Measurements from ENCODE around the gene POLR1D.

POLR1D gene

DNA sequence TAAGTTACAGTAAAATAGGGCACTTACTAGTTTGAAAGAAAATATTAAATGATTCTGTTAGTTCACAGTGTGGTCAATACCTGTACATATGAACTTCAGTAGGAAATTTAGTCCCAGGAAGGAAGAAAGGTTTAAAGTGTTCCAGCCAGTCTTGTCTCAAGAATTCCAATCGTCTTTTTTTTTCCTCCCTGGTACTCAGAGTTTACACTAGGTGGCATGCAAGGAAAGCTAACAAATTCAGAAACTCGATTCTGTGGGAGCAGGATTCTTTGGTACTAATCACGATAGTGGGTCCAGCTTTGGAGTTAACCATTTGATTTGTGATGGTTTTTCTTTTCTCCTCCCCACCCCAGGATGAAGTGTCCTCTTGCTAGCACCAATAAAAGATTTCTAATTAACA lies 43.6 kb downstream of the POLR1D start:
- no peaks in the 10 kb centered on the region for H3K27me3 Mint-ChIP-seq (ENCODE audit: low read depth)
- peaks cover 2% of the 10 kb centered on the region for H3K4me1 Mint-ChIP-seq (ENCODE audit: low read depth)
- H3K9me3 Mint-ChIP-seq = no peaks in the 10 kb centered on the region
- H3K4me3 Mint-ChIP-seq = no peak overlapping the region
- no peak overlapping the region for H3K27ac Mint-ChIP-seq
- H3K36me3 Mint-ChIP-seq (ENCODE audit: low read depth) = peaks cover 13% of the 10 kb centered on the region

DNA sequence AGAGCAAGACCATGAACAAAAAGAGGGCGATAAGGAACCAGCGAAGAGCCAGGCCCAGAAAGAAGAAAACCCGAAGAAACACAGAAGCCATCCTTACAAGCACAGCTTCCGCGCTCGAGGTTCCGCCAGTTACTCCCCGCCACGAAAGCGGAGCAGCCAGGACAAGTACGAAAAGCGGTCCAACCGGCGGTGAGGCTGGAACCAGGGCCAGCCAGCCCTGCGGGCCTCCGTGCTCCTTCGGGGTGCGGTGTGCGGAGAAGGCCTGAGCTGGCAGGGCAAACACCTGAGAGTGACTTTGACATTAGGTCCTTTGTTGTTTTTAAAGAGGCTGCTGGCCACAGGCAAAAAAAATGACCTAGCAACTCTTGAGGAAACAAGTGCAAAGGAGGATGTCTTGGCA lies 44.1 kb downstream of the POLR1D start:
- H3K27me3 Mint-ChIP-seq (ENCODE audit: low read depth) = no peaks in the 10 kb centered on the region
- peaks cover 2% of the 10 kb centered on the region for H3K4me1 Mint-ChIP-seq (ENCODE audit: low read depth)
- H3K36me3 Mint-ChIP-seq (ENCODE audit: low read depth) = peaks cover 10% of the 10 kb centered on the region
- H3K9me3 Mint-ChIP-seq = no peaks in the 10 kb centered on the region
- H3K27ac Mint-ChIP-seq = no peak overlapping the region
- no peak overlapping the region for H3K4me3 Mint-ChIP-seq

DNA sequence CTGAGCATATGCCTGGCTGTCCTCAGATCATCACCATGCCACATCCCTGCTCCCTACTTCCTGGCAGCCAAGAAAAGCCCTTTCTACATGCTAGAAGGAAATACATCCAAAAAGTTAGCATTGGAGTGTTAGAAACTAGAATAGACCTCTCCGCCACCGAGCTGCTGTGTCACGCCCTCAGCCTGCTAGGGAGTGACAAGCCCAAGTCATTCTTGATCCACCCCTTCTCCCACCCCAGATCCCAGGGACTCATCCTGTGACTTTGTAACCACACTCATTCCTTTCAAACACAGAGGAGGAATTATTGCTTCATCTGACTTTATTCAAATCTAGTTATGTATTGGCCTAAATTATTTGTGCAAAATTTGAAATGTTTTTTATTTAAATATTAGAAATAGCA lies 45.3 kb downstream of the POLR1D start:
- peaks cover 10% of the 10 kb centered on the region for H3K36me3 Mint-ChIP-seq (ENCODE audit: low read depth)
- H3K9me3 Mint-ChIP-seq = no peaks in the 10 kb centered on the region
- no peaks in the 10 kb centered on the region for H3K27me3 Mint-ChIP-seq (ENCODE audit: low read depth)
- no peak overlapping the region for H3K4me3 Mint-ChIP-seq
- peaks cover 2% of the 10 kb centered on the region for H3K4me1 Mint-ChIP-seq (ENCODE audit: low read depth)
- no peak overlapping the region for H3K27ac Mint-ChIP-seq

DNA sequence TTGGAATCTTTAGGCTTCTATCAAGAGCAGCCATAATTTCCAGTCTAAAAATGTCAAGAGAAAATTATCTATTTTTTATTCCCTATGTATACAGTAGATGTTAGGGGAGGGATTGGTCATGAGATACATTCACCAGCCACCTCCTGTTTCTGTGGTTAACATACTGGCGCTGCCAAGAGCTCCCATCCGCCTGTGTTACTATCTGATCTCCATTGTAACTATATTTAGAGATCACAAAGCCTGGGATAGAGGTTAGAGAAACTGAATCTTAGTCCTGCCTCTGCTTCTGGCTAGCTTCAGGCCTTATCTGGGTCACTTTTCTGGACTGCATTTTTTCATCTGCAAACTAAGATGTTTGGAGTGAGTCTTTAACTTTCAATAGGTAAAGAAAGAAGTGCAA lies 46.3 kb downstream of the POLR1D start:
- H3K4me1 Mint-ChIP-seq (ENCODE audit: low read depth) = peaks cover 2% of the 10 kb centered on the region
- H3K27ac Mint-ChIP-seq = no peak overlapping the region
- no peaks in the 10 kb centered on the region for H3K9me3 Mint-ChIP-seq
- no peak overlapping the region for H3K4me3 Mint-ChIP-seq
- H3K36me3 Mint-ChIP-seq (ENCODE audit: low read depth) = peaks cover 10% of the 10 kb centered on the region
- no peaks in the 10 kb centered on the region for H3K27me3 Mint-ChIP-seq (ENCODE audit: low read depth)

DNA sequence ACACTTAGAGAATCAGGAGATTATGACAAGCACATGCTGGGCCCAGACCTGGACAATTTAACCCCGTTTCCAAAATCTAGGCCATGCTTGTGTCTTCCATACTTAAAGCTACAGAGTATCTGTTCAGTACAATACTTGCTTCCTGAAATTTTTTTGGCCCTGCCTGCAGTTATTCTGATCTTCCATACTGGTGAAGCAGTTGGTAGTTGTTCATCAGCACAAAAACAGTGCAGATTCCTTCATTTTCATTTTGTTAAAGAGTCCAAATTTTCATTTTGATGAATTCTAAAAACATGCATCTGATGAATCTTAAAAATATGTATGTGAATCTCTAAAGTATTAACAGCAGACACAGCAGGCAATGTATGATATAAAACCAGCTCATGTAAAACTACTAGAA lies 49.2 kb downstream of the POLR1D start:
- H3K27ac Mint-ChIP-seq = no peak overlapping the region
- H3K27me3 Mint-ChIP-seq (ENCODE audit: low read depth) = no peaks in the 10 kb centered on the region
- peaks cover 2% of the 10 kb centered on the region for H3K4me1 Mint-ChIP-seq (ENCODE audit: low read depth)
- H3K36me3 Mint-ChIP-seq (ENCODE audit: low read depth) = peaks cover 5% of the 10 kb centered on the region
- H3K9me3 Mint-ChIP-seq = no peaks in the 10 kb centered on the region
- H3K4me3 Mint-ChIP-seq = no peak overlapping the region

DNA sequence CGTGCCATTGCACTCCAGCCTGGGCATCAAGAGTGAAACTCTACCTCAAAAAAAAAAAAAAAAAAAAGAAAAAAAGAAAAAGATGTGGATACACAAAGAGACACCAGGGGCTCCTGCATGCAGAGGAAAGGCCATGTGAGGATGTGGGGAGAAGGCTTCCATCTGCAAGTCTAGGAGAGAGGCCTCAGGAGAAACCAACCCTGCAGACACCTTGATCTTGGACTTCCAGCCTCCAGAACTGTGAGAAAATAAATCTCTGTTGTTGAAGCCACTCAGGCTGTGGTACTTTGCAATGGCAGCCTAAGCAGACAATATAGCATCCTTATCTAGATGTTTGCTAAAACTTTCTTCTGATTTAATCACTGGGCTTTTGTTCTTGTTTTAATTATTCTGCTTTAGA lies 50.3 kb downstream of the POLR1D start:
- H3K9me3 Mint-ChIP-seq = no peaks in the 10 kb centered on the region
- H3K36me3 Mint-ChIP-seq (ENCODE audit: low read depth) = no peaks in the 10 kb centered on the region
- H3K27ac Mint-ChIP-seq = no peak overlapping the region
- H3K4me1 Mint-ChIP-seq (ENCODE audit: low read depth) = no peaks in the 10 kb centered on the region
- H3K27me3 Mint-ChIP-seq (ENCODE audit: low read depth) = no peaks in the 10 kb centered on the region
- no peak overlapping the region for H3K4me3 Mint-ChIP-seq

All from T-helper 1 cell treated with Interleukin-12 subunit alpha and Interleukin-12 subunit beta and Interleukin-4 antibody, amounts not matched to agents 30 μg/mL and 1 μg/mL, for 36 hours (primary cell).